ENCODE measurements around the gene DICER1. TPM values are rescaled to one million over a fixed set of nuclear protein-coding genes. Genes with fewer than 3 reads are reported as not detected.
A peak's percentile ranks its signal among the peaks of the same experiment; 100 is the strongest.
"Not testable (repeated sequence)": the region's sequence is repeated elsewhere in the genome, so short reads cannot be mapped to it uniquely, and the experiment has no call there.

Gene DICER1
- total RNA-seq, 1 experiment from 2014 or later = 11.2 TPM

DNA sequence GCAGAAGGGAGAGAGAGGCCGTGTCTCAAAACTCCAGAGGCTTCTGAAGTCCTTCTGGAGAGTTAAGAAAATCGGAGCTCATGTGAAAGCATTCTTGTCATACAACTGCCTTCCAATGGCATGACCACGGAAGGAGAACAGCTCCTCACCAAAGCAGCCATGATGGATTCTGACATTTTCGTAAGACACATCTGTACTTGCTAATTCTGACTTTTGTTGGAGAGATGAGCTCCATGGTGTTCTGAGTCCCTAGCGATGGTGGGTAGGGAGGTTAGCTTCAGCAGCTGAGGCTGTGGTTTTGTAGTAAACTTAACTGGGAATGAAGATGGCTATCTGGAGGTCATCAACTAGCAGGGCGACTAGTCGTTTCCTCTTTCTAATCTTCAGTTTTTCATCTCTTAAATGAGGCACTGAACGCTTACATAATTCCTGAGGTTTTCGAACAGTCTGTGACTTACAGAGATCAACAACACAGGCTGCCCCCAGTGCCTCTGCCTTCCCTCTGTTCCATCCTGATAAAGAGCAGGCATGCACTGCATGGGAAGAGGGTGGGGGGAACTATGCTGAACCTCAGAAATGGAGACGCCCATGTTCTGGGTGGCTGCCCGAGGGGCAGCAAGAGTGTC, 28.6 kb upstream of the DICER1 start:
- DNase-seq (ENCODE audit: low spot score) = no peak

DNA sequence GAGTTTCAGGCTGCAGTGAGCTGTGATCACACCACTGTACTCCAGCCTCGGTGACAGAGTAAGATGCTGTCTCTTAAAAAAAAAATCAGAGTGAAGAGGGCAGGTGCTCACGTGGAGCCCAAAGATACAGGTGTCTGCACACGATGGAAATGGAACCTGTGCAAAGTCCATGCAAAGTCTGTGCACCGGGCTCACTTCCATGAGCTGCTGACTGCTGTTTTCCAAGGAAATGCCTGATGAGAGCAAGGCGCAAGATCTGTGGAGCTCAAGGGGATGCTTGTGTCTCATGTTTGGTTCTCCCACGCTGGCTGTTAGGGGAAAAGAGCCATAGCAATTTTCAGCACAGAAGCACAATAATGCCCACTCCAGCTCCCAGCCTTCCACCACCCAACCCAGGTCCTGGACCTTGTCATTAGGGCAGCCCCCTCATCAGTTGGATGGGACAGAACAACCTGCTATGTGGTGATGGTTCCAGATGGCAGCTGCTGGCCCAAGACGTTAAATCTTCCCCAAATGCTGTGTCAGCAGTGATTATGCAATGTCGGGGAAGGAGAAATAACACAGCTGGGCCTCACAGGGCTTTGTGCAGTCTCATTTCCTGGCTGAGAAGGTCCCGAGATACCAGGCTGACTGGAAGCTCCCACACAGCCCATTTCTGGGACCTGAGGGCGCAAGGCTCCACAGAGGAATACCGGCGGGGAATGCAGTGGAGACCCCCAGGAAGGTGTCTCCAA, 27.9 kb upstream of the DICER1 start:
- DNase-seq (ENCODE audit: low spot score) = no peak

DNA sequence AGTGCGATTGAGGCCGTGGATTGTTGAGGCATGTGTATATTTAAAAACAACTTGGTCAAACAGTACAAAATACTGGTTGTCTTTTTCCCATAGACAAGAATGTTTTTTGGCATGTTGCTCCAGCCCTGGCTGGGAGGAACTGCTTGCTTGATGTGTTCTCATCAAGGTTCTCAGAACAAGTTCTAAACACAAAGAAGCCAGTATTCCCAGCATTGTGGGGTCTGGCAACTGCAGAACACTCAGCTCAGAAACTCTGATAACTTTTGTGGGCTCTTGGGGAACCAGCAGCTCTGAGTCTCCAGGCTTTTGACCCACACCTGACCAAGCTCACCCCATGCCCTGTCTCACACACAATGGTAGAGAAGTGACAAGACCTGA, 27.1 kb upstream of the DICER1 start:
- no peak for DNase-seq (ENCODE audit: low spot score)

DNA sequence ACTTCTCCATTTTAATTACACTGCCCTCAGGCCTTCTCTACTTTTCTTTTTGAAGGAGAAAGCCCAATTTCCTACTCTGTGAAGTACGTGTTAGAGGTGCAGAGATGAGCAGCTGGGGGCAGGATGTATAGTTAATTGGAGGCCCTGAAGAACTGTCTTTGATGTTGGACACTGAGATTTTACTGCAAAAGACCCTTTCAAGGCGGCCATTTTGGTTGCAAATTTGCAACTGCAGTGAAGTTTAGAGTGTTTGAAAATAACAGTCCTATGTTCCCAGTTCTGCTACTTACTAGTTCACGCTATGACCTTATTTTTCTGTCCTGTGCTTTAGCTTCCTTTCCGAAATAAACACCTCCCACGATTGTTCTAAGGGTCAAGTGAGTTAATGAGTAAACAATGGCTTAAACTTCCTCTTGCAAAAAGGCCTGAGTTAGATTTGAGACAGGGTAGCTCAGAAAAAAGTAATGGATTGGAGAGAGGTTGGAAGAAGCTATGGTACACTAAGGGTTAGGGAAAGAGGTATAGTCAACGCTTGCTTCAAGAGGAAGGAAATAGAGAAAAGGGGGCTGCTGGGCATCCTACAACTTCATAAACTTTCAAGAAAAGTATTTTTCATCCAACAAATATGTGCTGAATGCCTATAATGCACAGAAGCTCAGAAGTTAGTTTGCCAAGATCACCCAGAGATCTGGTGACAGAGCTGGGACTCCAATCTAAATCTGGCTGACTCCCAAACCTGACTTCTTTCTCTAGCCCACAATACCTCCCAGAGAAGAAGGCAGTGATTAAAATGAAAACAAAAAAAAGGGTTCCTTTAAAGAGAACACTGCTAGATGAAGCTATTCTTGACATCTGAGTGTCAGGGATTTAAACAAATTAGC, 26.4 kb upstream of the DICER1 start:
- DNase-seq (ENCODE audit: low spot score) = peak; percentile 10

DNA sequence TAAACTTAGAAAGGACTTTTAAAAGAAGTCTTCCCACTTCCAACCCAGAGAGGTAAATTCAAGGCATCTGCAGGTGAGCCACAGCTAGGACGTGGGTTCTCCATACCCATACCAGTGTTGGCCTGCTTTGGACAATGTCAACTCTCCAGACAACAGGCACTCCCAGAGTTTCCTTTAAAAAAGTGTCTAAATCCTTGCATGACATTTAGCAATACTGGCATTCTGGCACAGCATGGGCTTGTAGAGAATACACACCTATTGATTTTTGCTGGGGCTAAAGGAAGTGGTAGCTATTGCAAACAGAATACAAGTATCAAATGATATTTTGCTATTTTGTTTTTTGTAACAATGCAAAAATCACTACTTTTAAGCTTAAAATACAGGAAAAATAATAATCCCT, 25.8 kb upstream of the DICER1 start:
- DNase-seq (ENCODE audit: low spot score) = no peak

DNA sequence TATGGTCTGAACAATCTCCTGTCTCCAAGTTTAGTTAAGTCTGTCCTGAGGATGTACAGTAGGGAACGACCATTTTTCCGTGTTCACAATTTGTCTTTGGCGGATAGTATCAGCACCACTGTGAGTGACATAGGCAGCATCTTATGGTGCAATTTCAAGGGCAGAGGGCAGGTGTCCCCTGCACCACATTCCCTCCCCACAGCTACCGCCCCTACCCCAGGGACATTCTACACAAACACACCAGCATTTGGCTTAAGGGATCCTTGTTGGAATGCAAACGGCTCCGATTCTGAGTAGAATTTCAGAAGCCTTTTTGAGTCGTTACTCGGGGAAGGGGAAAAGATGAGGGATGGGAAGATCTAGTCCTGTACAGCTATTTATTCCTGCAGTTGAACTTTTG, 25.1 kb upstream of the DICER1 start:
- no peak for DNase-seq (ENCODE audit: low spot score)

DNA sequence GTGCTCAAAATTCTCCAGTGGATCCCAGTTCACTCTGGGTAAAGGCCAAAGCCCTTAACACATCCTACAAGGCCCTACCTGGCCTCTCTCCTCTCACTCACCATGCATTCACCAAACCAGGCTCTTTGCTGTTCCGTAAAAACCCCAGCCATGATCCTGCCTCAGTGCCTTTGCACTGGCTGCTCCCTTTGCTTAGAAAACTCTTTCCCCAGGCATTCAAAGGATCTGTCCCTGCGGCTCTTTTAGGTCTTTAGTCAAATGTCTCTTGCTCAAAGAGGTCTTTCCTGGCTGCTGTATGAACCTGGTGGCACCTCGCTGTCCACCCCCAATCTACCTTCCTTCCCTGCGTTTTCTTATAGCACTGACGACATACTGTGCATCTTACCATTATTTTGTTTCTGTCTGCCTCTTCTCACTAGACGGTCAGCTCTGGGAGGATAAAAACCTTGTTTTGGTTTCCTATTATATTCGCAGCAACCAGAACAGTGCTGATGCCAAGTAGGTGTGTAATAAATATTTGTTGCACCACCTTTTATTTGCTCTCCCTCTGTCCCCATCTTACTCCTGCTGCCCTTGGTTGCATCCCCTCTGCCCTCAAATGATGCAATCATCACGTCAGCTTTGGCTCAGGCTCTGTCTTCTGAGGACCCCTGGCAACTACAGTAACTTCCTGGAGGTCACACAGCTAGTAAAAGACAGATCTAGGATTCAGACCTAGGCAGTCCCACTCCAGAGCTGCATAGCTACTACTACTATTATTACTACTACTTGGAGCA, 23.8 kb upstream of the DICER1 start:
- DNase-seq (ENCODE audit: low spot score) = no peak

DNA sequence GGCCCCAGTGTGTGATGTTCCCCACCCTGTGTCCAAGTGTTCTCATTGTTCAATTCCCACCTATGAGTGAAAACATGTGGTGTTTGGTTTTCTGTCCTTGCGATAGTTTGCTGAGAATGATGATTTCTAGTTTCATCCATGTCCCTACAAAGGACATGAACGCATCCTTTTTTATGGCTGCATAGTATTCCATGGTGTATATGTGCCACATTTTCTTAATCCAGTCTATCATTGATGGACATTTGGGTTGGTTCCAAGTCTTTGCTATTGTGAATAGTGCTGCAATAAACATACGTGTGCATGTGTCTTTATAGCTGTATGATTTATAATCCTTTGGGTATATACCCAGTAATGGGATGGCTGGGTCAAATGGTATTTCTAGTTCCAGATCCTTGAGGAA, 18.3 kb upstream of the DICER1 start:
- not testable (repeated sequence) for DNase-seq (ENCODE audit: low spot score)

DNA sequence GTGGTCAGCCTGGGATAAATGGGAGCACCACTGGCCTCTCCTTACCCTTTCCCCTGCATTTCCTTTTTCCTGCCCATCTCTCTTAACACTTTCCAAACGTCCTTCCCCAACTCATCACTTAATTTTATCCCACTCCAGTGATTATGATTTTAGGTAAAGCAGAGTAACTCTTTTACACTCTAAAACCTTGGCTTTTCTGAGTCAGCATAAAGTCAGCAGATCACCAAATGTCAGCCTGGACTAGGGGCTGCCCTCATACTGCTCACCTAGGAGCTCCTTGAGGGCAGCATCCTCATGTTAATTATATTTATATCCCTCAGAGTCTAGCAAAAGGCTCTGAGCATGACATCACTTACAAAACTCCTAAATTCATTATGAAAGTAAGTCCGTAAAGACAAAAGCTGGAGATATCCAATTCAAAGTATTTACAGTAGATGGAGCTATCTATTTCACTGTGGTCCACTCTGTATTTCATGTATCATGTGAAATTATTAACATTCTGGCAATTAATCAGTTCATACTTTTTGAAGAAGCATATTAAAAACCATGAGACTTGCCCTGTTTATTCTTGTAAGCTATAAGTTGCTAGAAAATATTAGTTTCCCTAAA, 17.0 kb upstream of the DICER1 start:
- DNase-seq (ENCODE audit: low spot score) = no peak

DNA sequence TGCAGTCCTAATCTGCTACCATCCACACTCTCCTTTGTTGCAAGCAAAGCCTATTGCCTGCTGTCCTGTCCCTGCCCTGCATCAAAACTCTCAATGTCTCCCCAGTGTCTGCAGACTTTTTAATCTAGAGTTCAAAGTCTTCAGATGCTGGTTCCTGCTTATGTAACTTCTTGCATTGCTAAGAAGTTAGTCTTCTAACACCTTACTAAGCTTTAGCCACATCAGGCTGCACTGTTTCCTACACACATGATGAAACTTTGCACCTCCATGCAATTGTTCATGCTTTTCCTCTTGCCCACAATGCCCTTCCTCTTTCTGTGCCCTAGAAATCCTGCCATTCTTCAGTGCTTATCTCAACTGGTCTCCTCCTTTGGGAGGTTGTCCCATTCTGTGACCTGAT, 16.2 kb upstream of the DICER1 start:
- no peak for DNase-seq (ENCODE audit: low spot score)

DNA sequence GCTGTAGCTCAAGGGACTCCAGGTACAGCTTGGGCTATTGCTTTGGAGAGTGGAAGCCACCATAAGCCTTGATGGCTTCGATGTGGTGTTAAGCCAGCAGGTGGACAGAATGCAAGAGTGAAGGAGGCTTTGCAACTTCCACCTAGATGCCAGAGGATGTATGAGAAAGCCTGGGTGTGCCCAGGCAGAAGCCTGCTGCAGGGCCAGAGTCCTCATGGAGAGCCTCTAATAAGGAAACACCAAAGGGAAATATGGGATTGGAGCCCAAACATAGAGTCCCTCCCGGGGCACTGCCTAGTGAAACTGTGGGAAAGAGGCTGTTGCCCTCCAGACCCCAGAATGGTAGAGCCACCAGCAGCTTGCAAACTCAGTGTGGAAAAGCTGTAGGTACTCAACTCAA, 9.8 kb upstream of the DICER1 start:
- DNase-seq (ENCODE audit: low spot score) = no peak

DNA sequence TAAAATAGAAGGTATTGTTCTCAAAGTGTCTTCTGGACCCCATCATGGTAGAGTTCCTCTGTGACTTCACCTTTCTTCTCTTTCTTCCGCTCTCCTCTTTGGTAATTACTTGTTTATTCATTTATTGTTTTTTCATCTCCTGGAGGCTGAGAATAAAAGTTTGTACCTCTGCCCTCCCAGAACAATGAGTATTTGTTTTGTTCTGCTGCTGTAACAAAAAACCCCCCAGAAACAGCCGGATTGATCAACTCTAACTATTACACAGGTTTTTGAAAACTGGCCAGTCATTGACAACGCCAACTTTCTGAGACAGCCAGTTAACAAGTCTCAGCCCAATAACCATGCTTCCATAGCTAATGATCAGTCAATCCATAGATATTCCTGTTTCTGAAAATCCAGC, 8.2 kb upstream of the DICER1 start:
- DNase-seq (ENCODE audit: low spot score) = no peak

DNA sequence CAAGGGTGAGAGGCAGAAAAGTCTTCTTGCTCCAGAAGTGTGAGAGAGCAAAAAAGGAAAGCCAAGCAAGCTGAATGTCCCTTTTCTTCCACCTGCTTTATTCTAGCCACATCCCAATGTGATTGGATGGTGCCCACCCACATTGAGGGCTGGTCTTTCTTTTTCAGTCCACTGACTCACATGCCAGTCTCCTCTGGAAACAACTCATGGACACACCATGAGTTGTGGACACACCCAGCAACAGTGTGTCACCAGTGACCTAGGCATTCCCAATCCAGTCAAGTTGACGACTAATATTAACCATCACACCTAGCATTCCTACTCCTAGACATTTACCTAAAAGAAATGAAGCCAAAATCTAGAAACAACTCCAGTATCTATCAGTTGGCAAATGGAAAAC, 7.2 kb upstream of the DICER1 start:
- DNase-seq (ENCODE audit: low spot score) = no peak

DNA sequence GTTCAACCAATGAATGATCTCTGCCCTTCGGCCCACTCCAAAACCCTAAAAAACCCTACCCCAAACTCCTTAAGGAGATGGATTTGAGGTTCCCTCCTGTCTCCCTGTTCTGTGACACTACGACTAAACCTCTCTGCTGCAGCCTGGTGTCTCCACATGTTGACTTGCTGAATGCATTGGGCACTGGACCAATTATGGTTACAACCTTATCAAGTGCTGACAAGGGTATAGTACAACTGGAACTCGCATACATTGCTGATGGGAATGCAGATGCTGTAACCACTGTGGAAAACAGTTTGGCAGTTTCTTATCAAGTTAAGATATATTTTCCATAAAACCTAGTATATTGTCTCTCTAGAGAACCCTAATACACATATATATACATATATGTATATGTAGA, 6.3 kb upstream of the DICER1 start:
- DNase-seq (ENCODE audit: low spot score) = no peak

DNA sequence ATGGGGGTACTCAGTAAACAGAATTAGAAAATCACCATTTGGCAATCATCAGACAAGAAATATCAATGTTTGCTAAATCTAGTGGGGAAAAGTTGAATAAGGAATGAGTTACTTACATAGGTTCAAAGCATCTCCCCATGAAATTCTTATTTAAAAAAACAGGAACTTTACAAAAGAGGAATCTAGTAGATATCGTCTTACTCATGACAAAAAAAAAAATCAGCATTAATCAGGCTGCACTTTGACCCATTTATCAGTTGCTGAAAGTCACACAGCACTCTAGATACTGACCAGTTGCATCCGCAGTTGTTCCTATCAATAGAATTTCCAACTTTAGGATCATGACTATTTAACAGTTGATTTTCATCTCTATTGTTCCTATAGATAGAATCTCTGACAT, 5.8 kb upstream of the DICER1 start:
- DNase-seq (ENCODE audit: low spot score) = no peak

DNA sequence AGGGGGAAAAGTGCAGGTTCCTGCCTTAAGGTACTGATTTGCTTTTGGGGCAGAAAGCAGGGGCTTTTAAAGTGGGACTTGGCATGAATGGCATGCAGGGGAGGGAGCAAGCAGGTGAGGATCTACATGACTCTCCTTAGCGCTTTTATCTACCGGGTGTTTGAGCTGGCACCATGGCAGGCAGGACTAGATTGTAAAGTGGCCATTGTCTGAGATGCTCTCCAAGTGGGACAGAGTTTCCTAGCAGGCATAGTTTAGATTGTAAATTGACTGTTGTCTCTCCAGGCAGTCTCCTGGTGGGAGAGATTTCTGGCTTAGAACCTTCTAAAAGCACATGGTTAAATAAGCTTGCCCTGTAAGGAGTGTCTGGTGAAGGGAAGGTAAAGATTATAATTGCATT, 5.3 kb upstream of the DICER1 start:
- no peak for DNase-seq (ENCODE audit: low spot score)

DNA sequence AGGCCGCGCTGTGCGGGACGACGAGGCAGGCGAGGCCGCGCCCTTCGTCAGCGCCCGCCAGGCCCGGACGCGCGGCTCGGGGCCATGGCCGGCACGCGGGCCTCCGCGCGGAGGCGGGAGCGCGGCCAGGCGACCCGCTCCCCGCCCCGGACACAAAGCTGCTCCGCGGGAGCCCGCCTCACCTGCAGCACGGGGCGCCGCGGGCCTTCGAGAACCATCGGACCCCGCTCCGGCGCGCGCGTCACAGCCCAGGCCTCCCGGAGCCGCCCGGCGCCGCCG, 342 bp downstream of the DICER1 start:
- DNase-seq (ENCODE audit: low spot score) = no peak

DNA sequence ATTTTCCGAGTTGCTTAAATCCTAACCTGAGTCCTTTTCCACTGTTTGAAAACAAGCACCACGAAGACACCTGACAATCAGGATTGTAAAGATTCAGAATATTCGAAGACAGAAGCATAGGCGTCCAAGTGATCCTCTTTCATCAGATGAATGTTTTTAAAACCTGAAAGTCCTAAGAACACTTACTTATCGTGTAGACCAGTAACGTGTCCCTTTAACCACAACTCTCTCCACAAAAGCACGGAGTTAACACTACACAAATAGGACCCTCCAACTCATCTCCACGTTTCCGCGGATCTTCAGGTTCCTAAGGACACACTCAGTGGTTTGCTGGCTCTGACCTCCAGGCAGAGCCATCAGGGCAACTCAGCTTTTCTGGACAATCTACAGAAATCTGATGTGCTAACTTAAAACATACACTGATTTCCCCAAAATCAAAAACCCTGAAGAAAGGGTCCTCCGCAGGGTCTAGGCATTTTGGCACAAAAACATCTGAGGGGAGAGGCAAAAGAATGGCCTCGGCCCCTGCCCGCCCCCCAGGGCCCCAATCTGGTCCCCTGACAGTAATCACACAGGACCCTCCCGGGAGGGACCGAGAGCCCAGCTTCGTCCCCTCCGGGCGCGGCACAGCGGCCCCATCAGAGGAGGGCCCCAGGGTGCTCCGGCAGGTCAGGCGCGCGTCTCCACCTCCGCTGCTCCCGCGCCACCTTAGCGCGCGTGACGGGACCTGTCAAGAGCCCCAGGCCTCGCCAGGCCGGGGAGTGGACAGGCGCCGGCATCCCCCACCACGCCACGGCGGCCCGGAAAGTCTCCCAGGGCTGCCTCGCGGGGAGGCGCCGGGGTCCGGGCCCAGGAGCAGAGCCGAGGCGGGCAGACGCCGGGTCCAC, 925 bp downstream of the DICER1 start:
- DNase-seq (ENCODE audit: low spot score) = peak; percentile 28

DNA sequence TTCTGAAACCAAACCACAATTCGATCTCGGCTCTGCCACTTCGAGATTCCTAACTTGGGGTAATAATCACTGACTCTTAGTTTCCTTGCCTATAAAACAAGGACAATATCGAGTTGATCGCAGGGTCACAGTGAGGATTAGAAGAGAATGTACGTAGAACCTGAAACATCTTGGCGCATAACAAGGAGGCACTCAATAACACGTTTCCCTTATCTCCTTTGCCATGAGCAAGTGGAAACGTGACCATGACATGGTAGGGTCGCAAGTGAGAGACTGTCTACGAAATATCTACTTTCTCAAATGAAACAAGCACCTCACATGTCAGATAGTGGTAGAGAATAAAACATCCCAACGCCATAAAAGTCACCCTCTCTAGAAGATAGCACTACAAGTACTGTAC, 2.3 kb downstream of the DICER1 start:
- no peak for DNase-seq (ENCODE audit: low spot score)

DNA sequence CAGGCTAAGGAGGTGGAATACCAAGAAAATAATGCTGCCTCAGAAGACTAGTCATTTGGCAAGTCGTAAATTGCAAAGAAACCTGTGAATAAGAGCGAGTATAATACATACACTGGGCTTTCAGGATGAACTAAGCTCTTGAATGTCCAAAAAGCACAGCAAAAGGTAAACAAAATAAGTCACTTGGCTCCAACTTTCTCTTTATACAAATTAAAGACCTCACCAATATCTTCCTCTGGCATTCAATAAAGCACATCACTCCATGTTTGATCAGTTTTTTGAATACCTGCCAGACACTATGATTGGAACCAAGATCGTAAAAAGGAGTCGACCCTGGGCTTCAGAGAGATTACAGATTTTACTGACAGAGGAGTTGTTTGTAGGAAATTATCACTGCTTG, 3.5 kb downstream of the DICER1 start:
- no peak for DNase-seq (ENCODE audit: low spot score)

DNA sequence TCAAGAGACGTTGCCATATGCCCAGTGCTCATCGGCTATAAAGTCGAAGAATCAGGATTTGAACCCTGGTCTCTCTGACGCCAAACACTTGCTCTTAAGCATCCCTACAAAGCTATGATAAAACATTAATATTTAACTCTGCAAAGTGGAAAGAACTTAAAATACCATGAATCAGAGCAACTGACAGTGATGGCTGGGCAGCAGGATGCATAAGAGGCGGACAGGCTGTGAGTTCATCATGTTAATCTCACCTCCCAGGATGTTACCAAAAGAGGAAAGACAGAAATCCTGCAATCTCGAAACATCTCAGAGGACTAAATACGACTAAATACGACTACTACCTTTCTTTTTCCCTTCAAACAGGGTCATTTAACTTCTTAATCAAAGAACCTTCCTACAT, 5.8 kb downstream of the DICER1 start:
- DNase-seq (ENCODE audit: low spot score) = no peak

Measured in HT-29 (cell line).